HepG2 (cell line): ENCODE data around the gene MEX3A. TPM values are rescaled to one million over a fixed set of nuclear protein-coding genes. Genes with fewer than 3 reads are reported as not detected.

Experiments used
- ATAD3A ChIP-seq: sonication (generic); formaldehyde crosslinking; IDR thresholded peaks from 2 replicates; pipeline ENCODE4 v1.4.0; 2020; ENCODE audit warnings: missing genetic modification reagents
- HNF1B ChIP-seq: sonication (generic); formaldehyde crosslinking; IDR thresholded peaks from 2 replicates; pipeline ENCODE4 v1.5.1; 2020; ENCODE audit warnings: mild to moderate bottlenecking, moderate library complexity, missing genetic modification reagents
- HOMEZ ChIP-seq: IDR thresholded peaks from 2 replicates; pipeline ENCODE4 v1.6.1; 2016; ENCODE audit warnings: low read depth
- MIER2 ChIP-seq: IDR thresholded peaks from 2 replicates; pipeline ENCODE4 v1.6.1; 2016; ENCODE audit warnings: missing biosample characterization, missing genetic modification reagents
- NFE2L1 ChIP-seq: sonication (generic); formaldehyde crosslinking; IDR thresholded peaks from 2 replicates; pipeline ENCODE4 v1.4.0; 2020; ENCODE audit warnings: missing genetic modification reagents, mild to moderate bottlenecking, borderline replicate concordance
- REL ChIP-seq: sonication (generic); formaldehyde crosslinking; conservative IDR thresholded peaks from 2 replicates; pipeline ENCODE4 v1.8.0; 2022; ENCODE audit warnings: mild to moderate bottlenecking, missing genetic modification reagents, moderate library complexity
- SMC3 ChIP-seq: IDR thresholded peaks from 2 replicates; pipeline ENCODE4 v1.6.1; 2011; ENCODE audit warnings: low read length, improper control_type of control experiment
- TSC22D2 ChIP-seq: sonication (generic); formaldehyde crosslinking; IDR thresholded peaks from 2 replicates; pipeline ENCODE4 v1.5.1; 2020; ENCODE audit warnings: missing genetic modification reagents, mild to moderate bottlenecking, borderline replicate concordance
- XBP1 ChIP-seq: sonication (generic); formaldehyde crosslinking; IDR thresholded peaks from 2 replicates; pipeline ENCODE4 v1.5.0; 2020; ENCODE audit warnings: missing genetic modification reagents
- ZNF124 ChIP-seq: sonication (generic); formaldehyde crosslinking; IDR thresholded peaks from 2 replicates; pipeline ENCODE4 v1.4.0; 2020; ENCODE audit warnings: missing genetic modification reagents
- ZNF619 ChIP-seq: sonication (generic); formaldehyde crosslinking; IDR thresholded peaks from 2 replicates; pipeline ENCODE4 v1.4.0; 2020; ENCODE audit warnings: mild to moderate bottlenecking, missing genetic modification reagents
- ZNF770 ChIP-seq: sonication (generic); formaldehyde crosslinking; IDR thresholded peaks from 2 replicates; pipeline ENCODE4 v1.5.0; 2020; ENCODE audit warnings: mild to moderate bottlenecking, missing genetic modification reagents
- ZNF772 ChIP-seq: sonication (generic); formaldehyde crosslinking; IDR thresholded peaks from 2 replicates; pipeline ENCODE4 v1.5.0; 2020; ENCODE audit warnings: mild to moderate bottlenecking, missing genetic modification reagents
- ZXDC ChIP-seq: sonication (generic); formaldehyde crosslinking; IDR thresholded peaks from 2 replicates; pipeline ENCODE4 v1.5.0; 2020; ENCODE audit warnings: mild to moderate bottlenecking, missing genetic modification reagents
- polyA plus RNA-seq, 8 experiments: library from polyadenylated mRNA; depleted of rRNA in 3 of 8; stranded (reverse) in 7 of 8; unstranded in 1 of 8; fragments of >200 nt; fragmentation: Illumina TruSeq in 4 of 8; extraction: Trizol in 4 of 8; gene quantifications; 2 replicates each; pipeline versions ENCODE4 v1.2.1 to v1.2.3, GENCODE V29; 2011 to 2016; ENCODE audit warnings: low read depth in 4 of 8, missing spikeins in 1 of 8, mixed read lengths in 1 of 8; ENCODE audit not compliant: insufficient read depth in 1 of 8
- total RNA-seq, 5 experiments: library from RNA; depleted of rRNA; stranded (reverse); fragments of >200 nt; fragmentation: Illumina TruSeq; extraction: Trizol; gene quantifications; 2 replicates each; pipeline ENCODE4 v1.2.3, GENCODE V29; 2016; ENCODE audit warnings: low read depth in 1 of 5
- TF ChIP-seq, protein P1 (sequence below): fragments of 450-650 bp; IDR thresholded peaks from 2 replicates; pipeline ENCODE4 v1.6.1; 2017; ENCODE audit warnings: mild to moderate bottlenecking
- TF ChIP-seq, protein P2 (sequence below): sonication (generic); formaldehyde crosslinking; IDR thresholded peaks from 2 replicates; pipeline ENCODE4 v1.8.0; 2022; ENCODE audit warnings: low read depth, missing genetic modification reagents

MEX3A gene
- total and polyA plus RNA-seq, 2 of the 13 experiments (the other 11 are each of a cell fraction or from before 2014, with no cell fraction given) = 7.6 to 9.1 TPM

- no peak for TF ChIP-seq SMC3
- peak; percentile 44; the same call in 1 of the 2 replicates for TF ChIP-seq ZXDC (CRISPR knock-in tag)
- TF ChIP-seq ZNF124 (CRISPR knock-in tag) = peak; percentile 97
- TF ChIP-seq, protein P1, sequence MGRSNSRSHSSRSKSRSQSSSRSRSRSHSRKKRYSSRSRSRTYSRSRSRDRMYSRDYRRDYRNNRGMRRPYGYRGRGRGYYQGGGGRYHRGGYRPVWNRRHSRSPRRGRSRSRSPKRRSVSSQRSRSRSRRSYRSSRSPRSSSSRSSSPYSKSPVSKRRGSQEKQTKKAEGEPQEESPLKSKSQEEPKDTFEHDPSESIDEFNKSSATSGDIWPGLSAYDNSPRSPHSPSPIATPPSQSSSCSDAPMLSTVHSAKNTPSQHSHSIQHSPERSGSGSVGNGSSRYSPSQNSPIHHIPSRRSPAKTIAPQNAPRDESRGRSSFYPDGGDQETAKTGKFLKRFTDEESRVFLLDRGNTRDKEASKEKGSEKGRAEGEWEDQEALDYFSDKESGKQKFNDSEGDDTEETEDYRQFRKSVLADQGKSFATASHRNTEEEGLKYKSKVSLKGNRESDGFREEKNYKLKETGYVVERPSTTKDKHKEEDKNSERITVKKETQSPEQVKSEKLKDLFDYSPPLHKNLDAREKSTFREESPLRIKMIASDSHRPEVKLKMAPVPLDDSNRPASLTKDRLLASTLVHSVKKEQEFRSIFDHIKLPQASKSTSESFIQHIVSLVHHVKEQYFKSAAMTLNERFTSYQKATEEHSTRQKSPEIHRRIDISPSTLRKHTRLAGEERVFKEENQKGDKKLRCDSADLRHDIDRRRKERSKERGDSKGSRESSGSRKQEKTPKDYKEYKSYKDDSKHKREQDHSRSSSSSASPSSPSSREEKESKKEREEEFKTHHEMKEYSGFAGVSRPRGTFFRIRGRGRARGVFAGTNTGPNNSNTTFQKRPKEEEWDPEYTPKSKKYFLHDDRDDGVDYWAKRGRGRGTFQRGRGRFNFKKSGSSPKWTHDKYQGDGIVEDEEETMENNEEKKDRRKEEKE = no peak
- TF ChIP-seq REL (CRISPR knock-in tag) = no peak
- TF ChIP-seq ZNF772 (CRISPR knock-in tag) = no peak; the same call in 1 of the 2 replicates
- no peak for TF ChIP-seq XBP1
- TF ChIP-seq, protein P2, sequence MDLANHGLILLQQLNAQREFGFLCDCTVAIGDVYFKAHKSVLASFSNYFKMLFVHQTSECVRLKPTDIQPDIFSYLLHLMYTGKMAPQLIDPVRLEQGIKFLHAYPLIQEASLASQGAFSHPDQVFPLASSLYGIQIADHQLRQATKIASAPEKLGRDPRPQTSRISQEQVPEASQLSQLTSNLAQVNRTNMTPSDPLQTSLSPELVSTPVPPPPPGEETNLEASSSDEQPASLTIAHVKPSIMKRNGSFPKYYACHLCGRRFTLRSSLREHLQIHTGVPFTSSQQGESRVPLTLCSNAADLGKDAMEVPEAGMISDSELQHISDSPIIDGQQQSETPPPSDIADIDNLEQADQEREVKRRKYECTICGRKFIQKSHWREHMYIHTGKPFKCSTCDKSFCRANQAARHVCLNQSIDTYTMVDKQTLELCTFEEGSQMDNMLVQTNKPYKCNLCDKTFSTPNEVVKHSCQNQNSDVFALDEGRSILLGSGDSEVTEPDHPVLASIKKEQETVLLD (CRISPR knock-in tag) = no peak
- peak; percentile 44; the same call in 1 of the 2 replicates for TF ChIP-seq ZNF619 (CRISPR knock-in tag)
- no peak for TF ChIP-seq NFE2L1
- no peak for TF ChIP-seq HOMEZ (CRISPR knock-in tag)
- TF ChIP-seq ATAD3A (CRISPR knock-in tag) = no peak
- no peak for TF ChIP-seq MIER2
- TF ChIP-seq TSC22D2 (CRISPR knock-in tag) = no peak
- TF ChIP-seq HNF1B (CRISPR knock-in tag) = no peak
- TF ChIP-seq ZNF770 (CRISPR knock-in tag) = no peak
Observed at GRCh38 chr1:156114101-156114918, 32.0 kb upstream of the MEX3A start, which contains the start of gene LMNA (continued).
